GM19328 (cell line): ENCODE data around the gene ARHGEF4.
"Not testable (repeated sequence)": the region's sequence is repeated elsewhere in the genome, so short reads cannot be mapped to it uniquely, and the experiment has no call there.

ENCODE experiments used
- ATAC-seq: cut with Tn5 transposase; IDR thresholded peaks from one replicate; pipeline ENCODE4 v1.9.1; 2021; ENCODE audit warnings: mild to moderate bottlenecking, moderate library complexity; ENCODE audit not compliant: unreplicated experiment

Gene ARHGEF4

GRCh38 chr2:130964931-130965330 lies 128.2 kb downstream of the ARHGEF4 start:
- no peak for ATAC-seq

GRCh38 chr2:130966149-130966774 lies 129.5 kb downstream of the ARHGEF4 start:
- ATAC-seq: no peak

GRCh38 chr2:130966775-130967490 lies 130.2 kb downstream of the ARHGEF4 start:
- no peak for ATAC-seq

- ATAC-seq: no peak
Observed at GRCh38 chr2:130972410-130972809, 135.7 kb downstream of the ARHGEF4 start.

GRCh38 chr2:130975729-130976128 lies 139.0 kb downstream of the ARHGEF4 start:
- ATAC-seq: no peak

GRCh38 chr2:130976591-130977237 lies 140.0 kb downstream of the ARHGEF4 start:
- no peak for ATAC-seq

GRCh38 chr2:130977461-130978050 lies 140.8 kb downstream of the ARHGEF4 start:
- no peak for ATAC-seq

- ATAC-seq: no peak
Observed at GRCh38 chr2:130981667-130982066, 145.0 kb downstream of the ARHGEF4 start.

- no peak for ATAC-seq
Observed at GRCh38 chr2:130985206-130985780, 148.6 kb downstream of the ARHGEF4 start.

DNA sequence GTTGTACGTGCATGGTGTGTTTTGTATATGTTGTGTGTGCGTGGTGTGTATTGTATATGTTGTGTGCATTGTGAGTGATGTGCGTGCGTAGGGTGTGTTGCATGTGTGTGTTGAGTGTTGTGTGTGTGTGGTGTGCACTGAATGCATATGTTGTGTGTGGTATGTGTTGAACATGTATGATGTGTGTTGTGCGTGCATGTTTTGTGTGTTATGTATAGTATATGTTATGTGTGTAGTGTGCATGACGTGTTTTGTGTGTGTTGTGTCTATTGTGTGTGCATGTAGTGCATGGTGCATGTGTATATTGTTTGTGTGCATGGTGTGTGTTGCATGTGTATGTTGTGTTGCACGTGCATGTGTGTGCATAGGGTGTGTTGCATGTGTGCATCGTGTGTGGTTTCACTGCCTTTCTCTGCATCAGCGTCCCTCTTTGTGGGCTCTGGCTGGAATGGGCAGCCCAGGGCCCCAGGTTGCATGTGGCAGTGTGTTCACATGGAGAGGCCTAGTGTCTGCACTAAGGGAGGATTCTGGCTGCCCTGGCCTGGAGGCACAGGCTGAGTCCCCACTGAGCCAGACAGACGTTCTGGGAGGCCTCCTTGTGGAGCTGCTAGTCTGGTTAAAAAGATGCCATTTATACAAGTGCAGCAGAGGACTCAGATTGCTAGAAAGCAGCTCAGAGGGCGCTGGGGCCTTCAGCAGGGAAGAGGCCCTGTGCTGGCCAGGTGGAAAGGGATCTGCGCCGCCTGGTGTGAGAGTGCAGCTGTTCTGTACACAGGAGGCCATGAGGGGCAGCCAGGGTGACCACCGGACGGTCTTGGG lies 149.3 kb downstream of the ARHGEF4 start:
- ATAC-seq: no peak

DNA sequence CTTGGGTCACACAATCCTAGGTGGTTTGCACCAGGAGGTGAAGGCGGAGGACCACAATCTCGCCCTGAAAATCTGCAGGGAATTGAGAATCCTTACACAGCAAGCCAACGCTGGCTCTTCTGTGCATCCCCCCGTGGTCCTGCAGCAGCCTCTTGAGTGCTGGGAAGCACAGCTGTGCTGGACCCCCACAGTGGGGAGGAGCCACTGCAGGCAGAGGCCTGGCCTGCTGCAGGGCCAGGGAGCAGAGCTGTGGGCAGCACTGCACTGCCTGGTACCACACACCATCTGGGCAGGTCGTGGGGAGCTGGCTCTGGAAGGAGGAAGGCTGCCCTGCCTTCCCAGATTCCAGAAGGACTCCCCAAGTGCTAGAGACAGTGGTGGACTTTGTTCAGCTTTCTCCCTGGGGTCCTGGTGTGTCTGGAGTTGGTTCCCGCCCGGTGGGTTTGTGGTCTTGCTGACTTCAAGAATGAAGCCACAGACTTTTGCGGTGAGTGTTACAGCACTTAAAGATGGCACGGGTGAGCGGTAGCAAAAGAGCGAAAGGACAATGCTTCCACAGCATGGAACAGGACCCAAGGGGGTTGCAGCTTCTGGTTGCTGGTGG lies 150.3 kb downstream of the ARHGEF4 start:
- no peak for ATAC-seq

DNA sequence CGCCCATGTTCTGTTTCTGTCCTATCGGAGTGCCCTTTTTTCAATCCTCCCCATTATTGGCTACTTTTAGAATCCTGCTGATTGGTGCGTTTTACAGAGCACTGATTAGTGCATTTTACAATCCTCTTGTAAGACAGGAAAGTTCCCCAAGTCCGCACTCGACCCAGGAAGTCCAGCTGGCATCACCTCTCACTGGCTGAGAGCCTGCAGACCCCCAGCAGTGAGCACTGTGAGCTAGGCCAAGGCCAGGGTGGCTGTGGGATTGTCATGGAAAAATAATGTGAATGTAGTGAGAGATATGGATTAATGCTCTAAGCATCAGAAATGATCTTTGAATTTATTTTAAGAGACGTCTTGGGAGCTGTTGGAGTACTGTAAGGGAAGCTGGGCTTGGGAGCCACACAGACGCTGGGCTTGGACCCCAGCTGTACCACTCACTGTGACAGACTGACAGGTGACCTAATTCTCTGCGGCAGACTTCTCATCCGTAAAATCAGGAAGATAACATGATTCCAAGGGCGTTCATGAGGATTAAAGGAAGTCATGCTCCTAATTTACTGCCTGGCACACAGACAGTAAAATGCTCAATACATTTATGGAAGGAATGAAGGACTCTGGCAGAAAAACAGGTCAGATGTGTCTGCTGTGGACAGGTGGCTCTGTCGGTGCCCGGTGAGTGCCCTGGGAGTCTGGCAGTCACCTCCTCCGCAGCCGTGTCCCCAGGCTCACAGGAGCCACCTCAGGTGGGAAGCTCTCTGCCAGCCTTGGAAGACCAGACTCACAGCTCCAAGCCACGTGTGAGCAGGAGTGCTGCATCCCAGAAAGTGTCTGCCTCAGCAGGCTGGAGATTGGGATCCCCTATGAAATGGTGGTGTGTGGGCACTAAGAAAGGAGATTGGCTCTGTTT lies 151.1 kb downstream of the ARHGEF4 start:
- no peak for ATAC-seq

DNA sequence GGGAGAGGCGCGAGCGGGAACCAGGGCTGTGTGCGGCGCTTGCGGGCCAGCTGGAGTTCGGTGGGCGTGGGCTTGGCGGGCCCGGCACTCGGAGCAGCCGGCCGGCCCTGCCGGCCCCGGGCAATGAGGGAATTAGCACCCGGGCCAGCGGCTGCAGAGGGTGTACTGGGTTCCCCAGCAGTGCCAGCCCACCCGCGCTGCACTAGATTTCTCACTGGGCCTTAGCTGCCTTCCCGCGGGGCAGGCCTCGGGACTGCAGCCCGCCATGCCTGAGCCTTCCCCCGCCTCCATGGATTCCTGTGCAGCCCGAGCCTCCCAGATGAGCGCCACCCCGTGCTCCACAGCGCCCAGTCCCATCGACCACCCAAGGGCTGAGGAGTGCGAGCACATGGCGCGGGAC lies 154.7 kb downstream of the ARHGEF4 start:
- ATAC-seq: not testable (repeated sequence)

DNA sequence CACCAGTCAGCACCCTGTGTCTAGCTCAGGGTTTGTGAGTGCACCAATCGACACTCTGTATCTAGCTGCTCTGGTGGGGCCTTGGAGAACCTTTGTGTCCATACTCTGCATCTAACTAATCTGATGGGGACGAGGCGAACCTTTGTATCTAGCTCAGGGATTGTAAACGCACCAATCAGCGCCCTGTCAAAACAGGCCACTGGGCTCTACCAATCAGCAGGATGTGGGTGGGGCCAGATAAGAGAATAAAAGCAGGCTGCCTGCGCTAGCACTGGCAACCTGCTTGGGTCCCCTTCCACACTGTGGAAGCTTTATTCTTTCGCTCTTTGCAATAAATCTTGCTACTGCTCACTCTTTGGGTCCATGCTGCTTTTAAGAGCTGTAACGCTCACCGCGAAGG lies 155.3 kb downstream of the ARHGEF4 start:
- not testable (repeated sequence) for ATAC-seq

DNA sequence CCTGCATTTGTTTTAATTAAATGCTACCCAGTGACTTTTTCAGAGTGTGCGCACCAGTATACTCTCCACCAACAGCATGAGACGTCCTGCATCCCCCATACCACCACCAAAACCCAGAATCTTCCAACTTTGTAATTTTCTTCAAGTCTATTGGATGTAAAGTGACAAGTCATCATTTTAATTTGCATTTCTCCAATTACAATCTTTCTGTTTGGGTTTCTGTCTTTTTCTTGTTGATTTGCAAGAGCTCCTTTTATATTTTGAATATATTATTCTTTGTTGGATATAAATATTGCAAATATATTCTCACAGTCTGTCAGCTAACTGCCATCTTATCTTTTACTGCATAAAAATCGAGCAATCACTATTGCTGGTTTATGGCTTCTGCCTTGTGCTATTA lies 160.0 kb downstream of the ARHGEF4 start:
- no peak for ATAC-seq

DNA sequence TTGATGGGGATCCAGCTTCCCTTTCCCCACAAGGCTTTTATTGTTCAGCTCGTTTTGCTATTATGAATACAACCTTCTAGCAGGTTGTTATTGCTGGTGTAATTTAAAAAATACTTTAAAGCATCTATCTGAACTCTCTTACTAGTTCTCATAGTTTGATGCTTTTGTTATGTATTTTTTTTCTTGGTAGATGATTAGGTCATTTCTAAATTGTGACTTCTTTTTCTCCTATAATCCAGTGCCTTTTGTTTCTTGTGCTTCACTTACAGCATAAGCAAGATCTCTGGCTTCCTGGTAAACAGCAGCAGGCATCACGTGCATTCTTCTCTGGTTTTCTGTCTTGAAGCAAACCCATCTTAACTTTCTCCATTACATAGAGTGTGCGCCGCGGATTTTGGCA lies 160.5 kb downstream of the ARHGEF4 start:
- ATAC-seq: no peak

DNA sequence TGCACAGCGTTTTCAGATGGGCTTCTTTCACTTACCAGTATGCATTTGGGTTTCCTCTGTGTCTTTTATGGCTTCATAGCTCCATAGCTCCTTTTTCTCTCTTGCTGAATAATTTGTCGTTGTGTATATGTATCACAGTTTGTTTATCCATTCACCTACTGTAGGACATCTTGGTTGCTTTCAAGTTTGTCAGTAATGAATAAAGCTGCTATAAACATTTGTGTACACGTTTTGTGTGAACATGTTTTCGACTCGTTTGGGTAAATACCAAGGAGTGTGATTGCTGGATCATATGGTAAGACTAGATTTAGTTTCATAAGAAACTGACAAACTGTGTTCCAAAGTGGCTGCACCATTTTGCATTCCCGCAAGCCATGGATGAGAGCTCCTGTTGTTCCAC lies 161.8 kb downstream of the ARHGEF4 start:
- no peak for ATAC-seq

GRCh38 chr2:131004446-131005209 lies 167.9 kb downstream of the ARHGEF4 start:
- ATAC-seq: no peak
